ENCODE results near the gene ELAVL3. TPM values are rescaled to one million over a fixed set of nuclear protein-coding genes. Genes with fewer than 3 reads are reported as not detected.
A peak's percentile ranks its signal among the peaks of the same experiment; 100 is the strongest.

The ELAVL3 gene
- total RNA-seq, 6 experiments from 2014 or later = not detected

- no peak for TF ChIP-seq POLR2A (IDR thresholded peaks at IDR 0.05)
- TF ChIP-seq CTCF (IDR thresholded peaks at IDR 0.05) = no peak
- Histone ChIP-seq H3K9me3 (no peaks in the 10 kb centered on the region), H3K36me3 (no peaks in the 10 kb centered on the region), H3K27ac (no peak overlapping the region), H3K4me1 (peaks cover 0 to 9% (median 0%) of the 10 kb centered on the region in 4 donors), H3K4me3 (no peak overlapping the region), H3K27me3 (no peaks in the 10 kb centered on the region)
- ATAC-seq = no peak
- intact Hi-C loops (cut with DNase I) = no loop called here
- DNase-seq = no peak
- WGBS (ENCODE audit: insufficient coverage, low coverage, low lambda C conversion rate, missing lambda C conversion rate) = 80% methylated on average over 10 of the region's 28 CpGs
Observed at GRCh38 chr19:11425719-11426457, 55.0 kb downstream of the ELAVL3 start.

- H3K27me3 ChIP-seq = no peaks in the 10 kb centered on the region
- H3K36me3 ChIP-seq = no peaks in the 10 kb centered on the region
- H3K4me3 ChIP-seq = no peak overlapping the region
- peaks cover 0 to 18% (median 0%) of the 10 kb centered on the region in 4 donors for H3K4me1 ChIP-seq
- intact Hi-C loops (cut with DNase I) = no loop called here
- H3K9me3 ChIP-seq = no peaks in the 10 kb centered on the region
- 38% methylated on average over 2 of the region's 22 CpGs for WGBS (ENCODE audit: insufficient coverage, low coverage, low lambda C conversion rate, missing lambda C conversion rate)
- ATAC-seq (no peak), DNase-seq (peak in 1 of 3 donors; percentile 67)
- TF ChIP-seq POLR2A (IDR thresholded peaks at IDR 0.05) = no peak
- H3K27ac ChIP-seq = no peak overlapping the region
Observed at GRCh38 chr19:11423791-11424181, 57.1 kb downstream of the ELAVL3 start.

GRCh38 chr19:11423164-11423790, 57.6 kb downstream of the ELAVL3 start:
- no peaks in the 10 kb centered on the region for H3K36me3 ChIP-seq
- H3K27me3 ChIP-seq = no peaks in the 10 kb centered on the region
- H3K4me3 ChIP-seq = no peak overlapping the region
- ATAC-seq (no peak), DNase-seq (no peak)
- peaks cover 0 to 18% (median 0%) of the 10 kb centered on the region in 4 donors for H3K4me1 ChIP-seq
- 32% methylated on average over 19 of the region's 27 CpGs for WGBS (ENCODE audit: insufficient coverage, low coverage, low lambda C conversion rate, missing lambda C conversion rate)
- H3K27ac ChIP-seq = no peak overlapping the region
- TF ChIP-seq CTCF (IDR thresholded peaks at IDR 0.05) (no peak), POLR2A (IDR thresholded peaks at IDR 0.05) (no peak)
- H3K9me3 ChIP-seq = no peaks in the 10 kb centered on the region
- intact Hi-C loops (cut with DNase I) = no loop called here

- Histone ChIP-seq H3K36me3 (no peaks in the 10 kb centered on the region), H3K27me3 (no peaks in the 10 kb centered on the region), H3K27ac (peak overlapping the region in 2 of 3 donors; percentile 24 to 26), H3K4me1 (peaks cover 0 to 18% (median 0%) of the 10 kb centered on the region in 4 donors), H3K9me3 (no peaks in the 10 kb centered on the region), H3K4me3 (peak overlapping the region in 2 of 3 donors; percentile 11 to 32)
- WGBS (ENCODE audit: insufficient coverage, low coverage, low lambda C conversion rate, missing lambda C conversion rate) = 10% methylated on average over 11 of the region's 56 CpGs
- DNase-seq (peak; percentile 84 to 86 (median 84)), ATAC-seq (peak; percentile 58 to 72 (median 64))
- intact Hi-C loops (cut with DNase I) = no loop called here
- no peak for TF ChIP-seq POLR2A (IDR thresholded peaks at IDR 0.05)
- TF ChIP-seq CTCF (IDR thresholded peaks at IDR 0.05) = no peak
Observed at GRCh38 chr19:11422163-11423065, 58.4 kb downstream of the ELAVL3 start.
